GM21423 (cell line): ENCODE data around the gene UBE2U.
A peak's percentile ranks its signal among the peaks of the same experiment; 100 is the strongest.

Source experiments
- ATAC-seq: cut with Tn5 transposase; IDR thresholded peaks from one replicate; pipeline ENCODE4 v1.9.1; 2021; ENCODE audit warnings: mild to moderate bottlenecking, moderate library complexity; ENCODE audit not compliant: unreplicated experiment

Gene UBE2U, protein sequence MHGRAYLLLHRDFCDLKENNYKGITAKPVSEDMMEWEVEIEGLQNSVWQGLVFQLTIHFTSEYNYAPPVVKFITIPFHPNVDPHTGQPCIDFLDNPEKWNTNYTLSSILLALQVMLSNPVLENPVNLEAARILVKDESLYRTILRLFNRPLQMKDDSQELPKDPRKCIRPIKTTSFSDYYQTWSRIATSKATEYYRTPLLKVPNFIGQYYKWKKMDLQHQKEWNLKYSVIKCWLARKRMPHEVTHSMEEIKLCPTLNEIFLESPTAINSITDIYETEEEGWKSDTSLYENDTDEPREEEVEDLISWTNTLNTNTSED

DNA sequence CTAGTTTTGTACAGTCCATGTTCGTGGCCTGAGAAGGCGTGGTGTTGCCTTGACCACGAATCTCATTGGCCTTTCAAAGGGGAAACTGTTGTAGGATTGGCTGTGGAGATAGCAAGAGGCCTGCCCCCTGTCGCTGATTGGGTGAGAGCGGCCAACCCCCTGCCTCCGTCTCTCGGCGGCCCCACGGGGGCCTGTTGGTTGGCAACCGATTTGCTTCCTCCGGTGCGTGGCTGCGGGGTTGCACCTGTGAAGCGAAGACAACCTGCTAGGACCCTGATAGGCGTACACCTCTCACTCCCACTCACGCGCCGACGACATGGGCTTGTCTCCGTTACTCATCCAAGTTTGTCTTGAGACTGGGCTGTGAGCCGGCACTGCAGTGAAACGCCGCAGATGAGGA is at the start of gene UBE2U:
Gene UBE2U, plus strand, starts transcription at position 204 of the 400 bp plus-strand sequence. CDS start 428 bp downstream, outside the sequence.
- no peak for ATAC-seq

DNA sequence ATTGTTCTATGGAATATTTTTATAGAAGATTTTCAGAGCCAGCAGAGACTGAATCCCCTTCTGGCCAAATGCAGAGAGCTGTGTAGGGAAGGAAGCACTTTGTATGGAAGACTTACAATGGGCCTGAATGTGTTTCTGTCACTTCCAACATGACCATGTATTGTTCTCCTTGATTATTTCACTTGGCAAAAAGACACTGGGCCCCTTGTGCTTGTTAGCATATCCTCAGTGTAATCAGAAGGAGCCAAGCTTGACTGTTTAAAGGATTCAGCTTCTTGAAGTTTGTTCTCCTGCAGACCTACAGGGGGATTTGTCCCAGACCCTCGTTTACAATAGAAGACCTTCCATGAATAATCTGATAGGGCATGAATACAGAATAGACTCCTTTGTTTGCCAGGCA is 48.1 kb upstream of the UBE2U start:
- no peak for ATAC-seq

DNA sequence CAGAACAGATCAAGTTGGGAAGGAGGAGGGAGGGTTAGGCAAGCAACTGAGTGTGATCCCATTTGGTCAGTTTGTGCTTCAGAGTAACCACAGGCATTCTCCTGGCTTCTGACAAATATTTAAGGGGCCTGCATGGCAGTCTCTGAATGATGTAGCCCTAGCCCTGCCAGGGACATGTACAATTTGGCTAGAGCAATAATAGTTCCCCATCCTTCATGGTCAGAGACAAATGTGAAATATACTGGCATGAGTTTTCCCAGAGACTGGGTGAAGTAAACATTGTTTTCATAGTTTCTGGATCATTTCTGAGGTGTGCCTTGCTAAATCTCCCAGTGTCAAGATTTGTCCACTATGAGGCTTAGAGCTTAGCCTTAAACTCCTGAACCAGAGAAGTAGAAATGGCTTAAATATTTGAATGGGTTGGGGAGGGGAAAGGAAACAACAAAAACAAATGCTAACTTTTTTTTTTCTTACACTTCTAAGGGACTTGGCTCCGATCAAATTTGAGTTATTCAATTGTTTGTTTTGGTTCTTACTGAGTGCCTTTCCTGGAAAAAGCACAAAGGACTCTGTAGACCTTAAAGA is 42.0 kb upstream of the UBE2U start:
- no peak for ATAC-seq

DNA sequence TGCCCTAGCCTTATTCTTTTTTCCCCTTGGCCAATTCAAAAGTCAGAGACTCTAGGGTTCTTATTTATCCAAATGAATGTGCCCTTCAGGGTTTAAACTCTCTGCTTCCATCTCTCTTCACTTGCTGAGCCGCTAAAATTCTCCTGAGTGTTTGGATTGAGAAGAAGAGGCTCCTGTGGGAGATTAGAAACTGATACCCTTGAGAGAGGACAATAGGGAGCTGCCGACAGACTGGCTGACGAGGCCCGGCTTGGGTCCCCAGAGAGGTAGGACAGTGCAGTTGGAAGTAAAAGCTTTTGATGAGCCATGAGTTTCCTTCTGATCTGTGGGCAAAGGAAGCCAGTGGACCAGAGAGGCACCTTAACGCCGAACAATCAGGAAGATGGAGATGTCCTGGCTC is 41.3 kb upstream of the UBE2U start:
- no peak for ATAC-seq

DNA sequence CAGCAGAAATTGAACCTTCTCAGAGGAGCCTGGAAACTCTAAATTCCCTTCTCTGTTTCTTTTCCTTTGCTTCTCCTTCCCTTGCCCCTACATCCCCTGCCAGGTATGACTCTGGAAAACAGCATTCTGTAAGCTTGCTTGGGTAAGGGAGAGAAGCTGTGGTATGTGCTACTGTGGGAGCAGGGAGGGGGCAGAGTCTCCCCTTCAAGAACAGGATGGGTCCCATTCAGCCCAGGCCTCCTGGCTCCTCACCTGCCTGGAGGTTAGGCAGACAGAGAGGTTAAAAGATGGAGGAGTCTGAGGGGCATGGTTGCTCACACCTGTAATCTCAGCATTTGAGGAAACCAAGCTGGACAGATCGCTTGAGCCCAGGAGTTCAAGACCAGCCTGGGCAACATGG is 40.6 kb upstream of the UBE2U start:
- ATAC-seq: no peak

DNA sequence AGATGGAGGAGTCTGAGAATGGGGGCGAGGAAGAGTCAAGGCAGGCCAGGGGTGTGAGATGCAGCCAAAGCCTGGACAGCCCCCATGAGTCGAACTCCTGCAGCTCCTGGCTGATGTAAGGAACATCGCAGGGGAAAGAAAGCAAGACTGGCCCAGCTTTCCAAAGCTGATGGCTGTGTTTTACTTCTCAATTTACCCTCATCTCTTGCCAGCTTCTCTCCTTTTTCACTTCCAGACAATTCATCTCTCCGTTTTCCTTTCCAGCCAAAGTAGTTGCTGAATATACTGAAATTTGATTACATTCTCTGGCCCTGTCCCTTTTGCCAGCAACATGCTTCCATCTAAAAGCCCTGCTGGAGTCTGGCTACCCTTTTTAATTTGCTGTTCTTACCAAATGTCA is 40.0 kb upstream of the UBE2U start:
- no peak for ATAC-seq

DNA sequence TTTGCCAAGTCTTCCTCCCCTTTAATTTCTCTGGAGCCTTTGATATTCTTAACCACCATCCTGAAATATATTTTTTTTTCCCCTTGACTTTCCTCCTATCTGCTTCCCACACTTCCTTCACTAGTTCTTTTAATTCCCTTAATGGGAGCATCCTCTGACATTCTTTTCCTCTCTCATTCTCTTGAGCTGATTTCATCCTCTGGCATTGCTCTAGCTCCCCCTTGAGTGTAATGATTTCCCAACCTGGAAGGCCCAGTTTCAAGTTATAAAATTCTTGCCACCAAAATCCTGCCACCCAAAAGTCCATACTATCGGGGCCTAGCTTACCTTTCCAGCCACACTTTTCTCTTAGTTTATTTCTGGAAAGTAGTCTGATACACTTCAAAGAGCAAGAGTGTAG is 39.5 kb upstream of the UBE2U start:
- no peak for ATAC-seq

DNA sequence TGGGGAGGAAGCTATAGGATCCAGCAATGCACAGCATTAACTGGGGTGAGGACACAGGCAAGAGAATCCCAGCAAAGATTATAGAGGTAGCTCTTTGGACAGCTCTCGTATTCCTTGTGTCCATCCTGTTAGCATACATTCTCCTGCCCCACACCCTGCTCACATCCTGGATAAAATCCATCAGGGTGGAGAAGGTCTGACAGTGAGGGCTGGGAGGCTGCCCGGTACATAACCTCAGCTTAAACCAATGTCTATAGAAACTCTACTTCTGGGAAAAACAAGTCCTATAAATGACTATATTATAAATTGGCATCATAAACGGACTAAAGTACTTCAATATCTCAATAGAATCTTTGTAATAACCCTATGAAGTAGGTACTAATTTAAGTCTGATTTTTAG is 36.8 kb upstream of the UBE2U start:
- ATAC-seq: no peak

DNA sequence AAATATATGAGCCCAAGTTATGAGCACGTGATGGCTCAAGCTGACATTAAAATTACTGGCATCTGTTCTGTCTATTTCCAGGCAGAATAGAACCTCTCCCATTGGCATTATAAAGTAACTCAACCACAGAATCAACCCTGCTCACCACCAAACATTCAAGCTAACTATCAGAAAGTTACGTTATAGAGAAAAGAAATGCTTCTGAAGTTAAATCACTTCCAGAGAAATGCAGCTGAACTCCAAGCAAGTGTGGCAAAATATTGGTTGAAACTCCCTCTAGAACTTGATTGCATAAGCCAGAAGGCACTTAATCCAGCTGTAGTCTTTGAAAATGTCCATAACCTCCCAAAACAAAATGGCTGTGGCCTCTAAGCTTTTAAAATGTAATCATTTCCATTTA is 36.2 kb upstream of the UBE2U start:
- ATAC-seq: no peak

DNA sequence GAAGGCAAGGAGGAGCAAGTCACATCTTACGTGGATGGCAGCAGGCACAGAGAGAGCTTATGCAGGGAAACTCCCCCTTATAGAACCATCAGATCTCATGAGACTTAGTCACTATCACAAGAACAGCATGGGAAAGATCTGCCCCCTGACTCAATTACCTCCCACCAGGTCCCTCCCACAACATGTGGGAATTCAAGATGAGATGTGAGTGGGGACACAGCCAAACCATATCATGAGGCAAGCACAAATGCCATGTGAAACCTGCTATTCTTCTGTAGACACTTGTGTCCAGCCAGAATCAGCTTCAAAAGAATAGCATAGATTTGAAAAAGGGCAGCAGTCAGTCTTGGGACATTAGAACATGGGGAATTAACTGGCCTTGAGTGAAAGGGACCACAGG is 32.2 kb upstream of the UBE2U start:
- ATAC-seq: no peak

DNA sequence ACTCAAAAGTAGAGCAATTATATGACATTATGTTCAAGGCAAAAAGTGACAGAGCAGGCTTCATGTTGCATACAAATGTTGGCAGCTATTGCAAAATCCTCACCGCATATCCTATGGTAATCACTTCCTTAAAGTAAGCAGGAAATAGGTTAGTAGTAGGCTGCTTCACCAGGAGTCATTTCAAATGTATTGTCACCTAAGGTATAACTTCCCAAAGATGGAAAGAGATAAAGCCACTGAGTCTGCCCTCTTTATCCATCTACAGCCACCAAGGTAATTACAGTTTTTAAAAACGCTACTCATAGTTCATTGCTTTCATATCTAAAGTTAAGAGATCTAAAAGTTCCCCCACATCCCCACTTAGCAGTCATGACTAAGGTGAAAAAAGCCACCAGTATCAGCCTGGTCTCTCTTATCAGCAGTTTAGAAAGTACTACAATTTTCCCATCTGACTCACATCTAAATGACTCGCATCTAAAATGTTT is 31.6 kb upstream of the UBE2U start:
- ATAC-seq: peak; percentile 72

DNA sequence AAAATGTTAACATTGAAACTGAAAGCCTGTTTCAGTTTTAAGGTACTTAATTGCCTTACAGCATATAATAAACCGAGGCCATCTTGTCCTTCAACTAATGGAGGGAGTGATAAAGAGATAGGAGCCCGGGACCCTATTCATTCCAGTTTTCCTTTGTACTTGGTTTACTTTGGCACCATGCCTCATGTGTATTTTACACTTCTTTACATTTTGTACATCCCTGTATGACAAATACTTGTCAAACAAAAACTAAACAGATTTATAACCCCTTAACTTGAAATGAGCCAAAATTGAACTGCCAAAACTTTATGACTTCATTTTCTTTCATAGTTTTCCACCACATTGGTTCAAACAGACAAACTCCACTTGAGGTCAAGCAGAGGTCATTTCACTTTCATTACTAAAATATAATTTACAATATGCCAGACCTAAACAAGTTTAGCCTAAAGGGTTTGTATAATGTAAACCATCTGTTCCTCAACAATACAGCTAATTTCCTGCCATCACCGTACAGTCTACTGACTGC is 30.9 kb upstream of the UBE2U start:
- ATAC-seq: peak; percentile 32

DNA sequence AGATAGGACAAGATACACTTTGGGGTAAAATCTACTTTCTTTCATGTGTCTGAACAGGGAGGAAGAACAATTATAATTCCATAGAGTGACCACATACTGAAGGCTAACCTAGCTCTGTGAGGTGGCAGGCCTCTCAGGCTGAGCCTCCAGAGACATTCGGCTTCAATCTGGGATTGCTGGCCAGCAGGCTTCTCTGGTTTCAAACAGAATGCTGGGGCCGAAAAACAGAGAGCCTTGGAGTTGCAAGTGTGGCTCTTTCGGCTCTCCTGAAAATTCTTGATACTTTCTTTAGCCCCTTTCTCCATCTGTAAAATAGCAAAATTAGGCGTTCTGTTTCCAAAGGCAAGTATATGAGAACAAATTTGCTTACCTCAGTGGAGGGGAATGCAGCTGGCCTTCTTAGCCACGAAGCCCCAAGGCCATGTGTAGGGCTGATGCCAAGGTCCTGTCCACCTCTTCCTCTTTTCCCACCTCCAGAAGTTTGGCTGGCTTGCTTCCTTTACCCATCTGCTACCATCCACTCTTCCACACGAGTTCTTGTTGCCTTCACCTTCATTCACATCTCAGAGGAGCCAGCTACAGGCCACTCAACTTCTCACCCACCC is 30.0 kb upstream of the UBE2U start:
- ATAC-seq: no peak

DNA sequence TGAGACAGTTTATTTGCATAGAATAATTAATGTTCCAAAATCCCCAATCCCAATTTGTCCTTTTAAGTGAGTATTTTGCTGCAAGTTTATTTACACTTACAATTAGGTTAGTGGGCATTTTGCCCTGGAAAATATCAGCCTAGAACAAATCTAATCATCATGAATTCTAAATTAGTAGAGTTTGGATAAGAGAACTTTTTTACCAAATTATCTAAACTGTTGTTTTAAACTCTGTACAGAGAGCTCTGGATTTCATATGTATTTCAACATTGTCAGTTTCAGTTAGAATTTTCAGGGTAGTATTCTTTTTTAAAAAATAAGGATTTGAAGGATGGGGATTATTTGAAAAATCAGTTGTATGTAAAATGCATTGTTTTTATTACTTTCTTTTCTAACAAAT is 27.8 kb upstream of the UBE2U start:
- no peak for ATAC-seq

DNA sequence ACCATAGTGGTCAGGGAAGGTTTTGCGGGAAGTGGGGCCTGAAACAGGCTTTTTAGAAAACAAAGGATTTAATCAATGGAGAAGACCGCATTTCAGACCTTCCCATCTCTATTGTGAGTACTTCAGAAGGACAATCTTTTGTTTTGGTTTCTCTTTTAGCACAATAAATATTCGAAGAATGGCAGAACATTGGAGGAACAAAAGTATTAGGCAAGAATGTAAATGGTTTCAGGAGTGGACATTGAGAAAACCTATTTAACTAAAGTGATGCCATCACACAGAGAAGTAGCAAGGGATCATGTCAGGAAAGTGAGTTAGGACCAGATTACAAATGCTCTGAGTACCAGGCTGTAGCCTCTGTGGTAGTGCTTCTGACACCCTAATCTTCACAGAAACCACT is 26.8 kb upstream of the UBE2U start:
- no peak for ATAC-seq

DNA sequence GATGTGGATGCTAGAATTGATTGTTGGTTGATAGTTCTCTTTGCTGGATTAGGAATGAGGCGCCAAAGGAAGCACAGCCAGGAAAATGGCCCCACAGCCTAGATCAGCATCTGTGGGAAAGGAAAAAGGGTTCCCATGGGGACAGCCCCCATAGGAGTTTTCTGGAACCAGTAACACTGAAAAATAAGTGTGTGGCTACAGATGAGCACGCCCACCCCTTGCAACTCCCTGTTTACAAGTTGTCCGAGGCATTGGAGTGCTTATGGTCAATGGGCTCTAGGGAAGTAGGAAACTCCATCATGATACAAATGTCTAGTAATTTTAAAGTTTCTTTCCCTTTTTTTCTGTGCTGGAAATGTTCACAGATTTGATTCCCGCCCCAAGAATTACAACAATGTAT is 23.8 kb upstream of the UBE2U start:
- ATAC-seq: no peak

DNA sequence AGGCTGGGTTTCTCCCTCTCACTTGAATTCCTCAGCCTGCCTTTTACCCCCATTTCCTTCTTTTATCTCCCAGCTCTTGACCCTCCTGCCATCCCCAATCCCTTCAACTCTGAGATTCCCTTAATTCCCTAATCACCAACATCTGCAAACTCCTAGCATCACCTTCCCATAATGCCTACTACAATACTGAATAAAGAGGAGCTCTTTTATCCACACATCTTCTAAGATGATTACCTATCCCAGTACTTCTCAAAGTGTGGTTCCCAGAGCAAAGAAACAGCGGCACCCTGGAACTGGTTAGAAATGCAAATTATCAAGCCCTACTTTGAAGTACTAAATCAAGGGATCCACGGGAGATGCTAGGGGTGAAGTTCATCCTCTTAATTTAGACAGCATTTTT is 21.2 kb upstream of the UBE2U start:
- ATAC-seq: no peak

DNA sequence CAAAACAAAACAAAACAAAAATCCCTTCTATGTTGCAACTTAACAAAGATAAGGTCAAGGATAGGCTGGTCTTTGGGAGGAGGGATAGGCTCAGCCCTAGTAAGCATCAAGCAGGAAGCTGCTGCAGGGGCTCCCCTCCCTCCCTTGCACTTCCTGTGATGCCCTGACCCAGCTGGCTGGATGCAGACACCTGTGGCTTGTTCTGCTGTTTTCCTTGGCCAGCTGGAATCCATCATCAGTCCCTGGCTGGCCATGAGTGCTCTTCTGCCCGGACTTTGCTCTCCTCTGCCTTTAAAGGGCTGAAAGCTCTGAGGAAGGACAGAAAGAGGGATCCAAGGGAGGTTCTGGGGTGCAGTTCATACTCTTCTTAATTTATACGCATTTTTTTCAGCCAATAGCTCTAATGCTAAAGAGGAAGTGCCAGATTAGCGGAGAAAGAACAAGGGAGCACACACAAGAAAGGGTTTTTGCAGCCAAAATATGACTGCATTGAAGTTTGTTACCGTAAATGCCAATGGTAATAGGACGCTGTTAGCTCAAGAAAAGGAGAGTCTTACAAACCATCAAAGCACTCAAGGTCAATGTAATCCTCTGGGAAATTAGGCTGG is 19.9 kb upstream of the UBE2U start:
- no peak for ATAC-seq

DNA sequence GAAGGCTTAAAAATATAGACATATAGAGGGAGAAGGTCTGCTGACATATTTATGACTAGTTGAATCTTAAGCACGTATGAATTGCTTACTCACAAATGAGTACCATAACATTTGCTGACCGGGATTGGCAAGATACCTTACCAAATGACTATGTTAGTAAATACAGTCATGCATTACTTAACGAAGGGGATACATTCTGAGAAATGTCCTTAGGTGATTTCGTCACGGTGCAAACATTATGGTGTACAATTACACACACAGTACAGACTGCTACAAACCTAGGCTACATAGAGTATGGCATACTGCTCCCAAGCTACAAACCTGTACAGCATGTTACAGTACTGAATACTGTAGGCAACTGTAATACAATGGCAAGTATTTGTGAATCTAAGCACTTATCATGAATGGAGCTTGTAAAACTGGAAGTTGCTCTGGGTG is 19.4 kb upstream of the UBE2U start:
- ATAC-seq: no peak

DNA sequence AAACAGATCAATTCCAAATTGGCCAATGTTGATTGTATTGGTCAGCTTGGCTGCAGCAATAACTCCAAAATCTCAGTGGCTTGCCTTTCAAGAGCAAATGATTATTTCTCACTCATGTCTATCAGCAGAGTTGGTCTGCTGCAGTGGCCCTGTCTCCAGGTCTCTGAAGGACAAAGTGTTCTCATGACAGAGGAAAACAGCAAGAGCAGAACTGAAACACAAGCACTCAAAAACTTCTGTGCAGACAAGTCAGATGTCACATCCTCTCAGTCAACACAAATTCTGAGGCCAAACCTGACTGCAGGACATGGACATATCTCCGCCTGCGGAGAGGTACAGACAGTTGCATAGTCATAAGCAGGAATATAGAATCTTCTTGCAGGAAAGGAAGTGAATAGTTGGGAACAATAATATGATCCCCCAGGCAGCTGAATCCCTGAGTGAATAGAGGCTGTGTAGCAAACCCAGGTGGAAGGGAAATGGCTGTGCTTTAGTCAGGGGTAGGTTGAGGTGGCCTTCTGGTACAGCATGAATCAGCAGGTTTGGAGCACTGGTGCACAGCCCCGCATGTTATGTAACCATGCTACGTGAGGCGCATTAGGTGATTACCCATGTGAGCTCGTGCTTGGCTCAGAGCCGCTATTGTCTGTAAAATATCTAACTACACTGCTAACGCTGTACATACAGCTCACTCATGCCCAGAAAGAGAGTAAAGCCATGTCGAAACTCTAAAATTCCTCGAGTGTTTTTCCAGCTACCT is 17.1 kb upstream of the UBE2U start:
- ATAC-seq: no peak

DNA sequence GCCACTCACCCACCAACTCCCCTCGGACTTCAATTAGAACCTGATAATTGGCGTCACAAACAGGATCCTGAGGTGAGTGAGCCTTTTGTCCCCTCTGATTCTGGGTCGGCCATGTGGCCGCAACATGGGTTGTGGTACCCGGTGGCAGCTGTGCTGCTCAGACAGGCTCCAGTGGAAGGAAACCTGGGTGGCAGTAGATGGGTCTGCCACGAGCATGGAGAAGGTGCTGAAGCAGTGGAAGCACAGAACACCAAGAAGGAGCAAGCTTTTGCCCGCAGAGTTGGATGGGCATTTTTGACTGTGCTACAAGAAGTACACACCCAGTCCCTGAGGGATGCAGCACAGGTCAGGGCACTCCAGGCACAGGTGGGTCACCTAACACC is 16.5 kb upstream of the UBE2U start:
- ATAC-seq: no peak
